Iris pigment epithelial cell (primary cell): ENCODE measurements around the gene RHOT2.

Source experiments
- DNase-seq: peaks from one replicate; pipeline ENCODE4 v3.0.0-alpha.2; 2011; ENCODE audit warnings: low read depth

Gene RHOT2

GRCh38 chr16:647173-647902 is 20.6 kb upstream of the RHOT2 start:
- DNase-seq = no peak

GRCh38 chr16:648071-648780 is 19.7 kb upstream of the RHOT2 start:
- DNase-seq = no peak

- peak; percentile 89 for DNase-seq
Observed at GRCh38 chr16:648781-649589, 18.9 kb upstream of the RHOT2 start, which contains the start of gene WDR90. Gene WDR90, plus strand, starts transcription at chr16:649365. Its CDS starts 52 bp downstream, at chr16:649417.

- no peak for DNase-seq
Observed at GRCh38 chr16:649631-650030, 18.3 kb upstream of the RHOT2 start.

GRCh38 chr16:651844-652243 is 16.1 kb upstream of the RHOT2 start:
- no peak for DNase-seq

- no peak for DNase-seq
Observed at GRCh38 chr16:652454-653305, 15.3 kb upstream of the RHOT2 start.

- no peak for DNase-seq
Observed at GRCh38 chr16:654034-654433, 13.9 kb upstream of the RHOT2 start.

GRCh38 chr16:657487-657886 is 10.4 kb upstream of the RHOT2 start:
- DNase-seq = no peak

GRCh38 chr16:658679-659571 is 9.0 kb upstream of the RHOT2 start:
- no peak for DNase-seq

GRCh38 chr16:659618-660017 is 8.3 kb upstream of the RHOT2 start:
- DNase-seq = no peak

- no peak for DNase-seq
Observed at GRCh38 chr16:660132-660458, 7.8 kb upstream of the RHOT2 start.

- peak; percentile 82 for DNase-seq
Observed at GRCh38 chr16:660459-661183, 7.3 kb upstream of the RHOT2 start.

GRCh38 chr16:661184-661821 is 6.6 kb upstream of the RHOT2 start:
- DNase-seq = no peak

GRCh38 chr16:662095-662494 is 5.8 kb upstream of the RHOT2 start:
- no peak for DNase-seq

GRCh38 chr16:662597-662996 is 5.3 kb upstream of the RHOT2 start:
- DNase-seq = no peak

- no peak for DNase-seq
Observed at GRCh38 chr16:666572-666971, 1.4 kb upstream of the RHOT2 start.

GRCh38 chr16:667113-667779 is 686 bp upstream of the RHOT2 start:
- DNase-seq = no peak

- peak; percentile 39 for DNase-seq
Observed at GRCh38 chr16:668519-669171, 713 bp downstream of the RHOT2 start.

- no peak for DNase-seq
Observed at GRCh38 chr16:669666-670065, 1.7 kb downstream of the RHOT2 start.
